GM19468 (cell line): ENCODE data around the gene GADD45A.
"Not testable (repeated sequence)": the region's sequence is repeated elsewhere in the genome, so short reads cannot be mapped to it uniquely, and the experiment has no call there.

Source experiments
- ATAC-seq: cut with Tn5 transposase; IDR thresholded peaks from one replicate; pipeline ENCODE4 v1.9.1; 2021; ENCODE audit warnings: mild to moderate bottlenecking, moderate library complexity, moderate number of reproducible peaks; ENCODE audit not compliant: unreplicated experiment; ENCODE audit errors: extremely low read depth

GADD45A gene, protein sequence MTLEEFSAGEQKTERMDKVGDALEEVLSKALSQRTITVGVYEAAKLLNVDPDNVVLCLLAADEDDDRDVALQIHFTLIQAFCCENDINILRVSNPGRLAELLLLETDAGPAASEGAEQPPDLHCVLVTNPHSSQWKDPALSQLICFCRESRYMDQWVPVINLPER

DNA sequence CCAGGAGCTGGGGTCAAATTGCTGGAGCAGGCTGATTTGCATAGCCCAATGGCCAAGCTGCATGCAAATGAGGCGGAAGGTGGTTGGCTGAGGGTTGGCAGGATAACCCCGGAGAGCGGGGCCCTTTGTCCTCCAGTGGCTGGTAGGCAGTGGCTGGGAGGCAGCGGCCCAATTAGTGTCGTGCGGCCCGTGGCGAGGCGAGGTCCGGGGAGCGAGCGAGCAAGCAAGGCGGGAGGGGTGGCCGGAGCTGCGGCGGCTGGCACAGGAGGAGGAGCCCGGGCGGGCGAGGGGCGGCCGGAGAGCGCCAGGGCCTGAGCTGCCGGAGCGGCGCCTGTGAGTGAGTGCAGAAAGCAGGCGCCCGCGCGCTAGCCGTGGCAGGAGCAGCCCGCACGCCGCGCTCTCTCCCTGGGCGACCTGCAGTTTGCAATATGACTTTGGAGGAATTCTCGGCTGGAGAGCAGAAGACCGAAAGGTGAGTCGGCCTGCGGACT is at the start of gene GADD45A:
GADD45A (plus strand) TSS at position 135 of the 491 bp plus-strand sequence; CDS start at position 429, 294 bp downstream.
- ATAC-seq = peak; percentile 93

DNA sequence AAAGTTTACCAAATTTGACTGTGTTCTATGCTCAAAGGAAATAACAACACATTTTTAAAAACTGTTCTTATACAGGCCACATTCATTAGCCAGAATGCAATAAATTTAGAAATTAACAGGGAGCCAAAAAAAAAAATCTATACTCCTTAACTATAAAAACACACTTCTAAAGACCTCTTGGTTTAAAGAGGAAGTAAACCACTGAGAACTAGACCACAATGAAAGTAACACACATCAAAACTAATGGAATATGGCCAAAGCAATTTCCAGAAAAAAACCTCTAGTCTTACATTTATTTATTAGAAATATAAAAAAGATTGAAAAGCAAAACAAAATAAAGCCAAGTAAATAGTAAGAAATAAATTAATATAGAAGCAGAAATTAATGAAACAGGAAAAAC is 48.9 kb upstream of the GADD45A start:
- ATAC-seq = no peak

DNA sequence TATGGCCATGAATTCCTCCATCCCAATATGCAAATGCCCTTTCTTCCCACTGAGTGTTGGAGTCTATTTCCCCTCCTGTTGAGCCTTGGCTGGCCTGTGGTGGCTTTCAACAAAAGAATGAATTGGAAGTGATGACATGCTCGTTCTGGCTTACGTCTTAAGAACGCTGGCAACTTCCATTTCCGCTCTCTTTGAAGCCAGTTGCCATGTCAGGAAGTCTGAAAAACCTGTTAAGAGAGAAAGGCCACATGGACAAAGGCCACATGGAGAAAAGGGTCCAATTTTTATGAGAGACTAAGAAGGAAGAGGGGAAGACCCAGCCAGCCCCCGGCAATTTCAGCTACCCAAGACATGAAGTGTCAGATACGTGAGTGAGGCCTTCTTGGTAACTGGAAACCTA is 45.6 kb upstream of the GADD45A start:
- ATAC-seq = no peak

DNA sequence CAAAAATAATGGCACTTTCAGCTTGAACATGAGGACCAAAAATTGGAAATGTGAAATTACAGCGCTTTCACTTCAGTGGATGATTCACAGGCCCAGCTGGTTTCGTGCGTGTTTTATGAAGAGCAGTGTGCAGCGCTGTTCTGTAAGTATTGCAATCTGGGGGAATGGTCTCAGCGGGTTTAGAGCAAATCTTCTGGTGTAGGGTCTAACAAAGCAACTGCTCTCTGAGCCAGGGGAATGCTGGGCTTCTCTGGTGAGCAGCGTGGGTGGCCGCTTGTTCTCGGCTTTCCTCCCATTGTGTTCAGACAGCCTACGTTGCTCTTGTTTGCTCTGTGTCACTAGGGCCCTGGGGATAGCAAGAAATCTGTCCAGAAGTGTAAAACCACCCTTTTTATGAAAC is 42.4 kb upstream of the GADD45A start:
- no peak for ATAC-seq

DNA sequence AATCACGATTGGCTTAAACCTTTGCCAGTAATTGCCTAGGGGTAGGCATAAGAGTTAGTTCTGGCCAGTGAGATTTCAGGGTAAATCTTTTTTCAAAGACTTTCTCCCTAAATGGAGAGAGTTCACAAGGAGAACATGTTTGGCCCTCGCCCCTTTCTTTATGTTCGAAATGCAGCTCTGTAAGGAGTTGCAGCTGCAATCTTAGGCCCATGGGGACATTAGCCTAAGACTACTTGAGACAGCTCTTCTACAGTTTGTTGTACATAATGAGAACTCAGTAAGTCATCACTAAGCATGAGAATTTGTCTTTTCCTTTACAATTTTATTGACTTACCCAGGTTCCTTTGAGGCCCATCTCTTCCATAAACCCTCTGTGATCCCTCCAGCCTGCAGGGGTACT is 40.4 kb upstream of the GADD45A start:
- ATAC-seq = no peak

DNA sequence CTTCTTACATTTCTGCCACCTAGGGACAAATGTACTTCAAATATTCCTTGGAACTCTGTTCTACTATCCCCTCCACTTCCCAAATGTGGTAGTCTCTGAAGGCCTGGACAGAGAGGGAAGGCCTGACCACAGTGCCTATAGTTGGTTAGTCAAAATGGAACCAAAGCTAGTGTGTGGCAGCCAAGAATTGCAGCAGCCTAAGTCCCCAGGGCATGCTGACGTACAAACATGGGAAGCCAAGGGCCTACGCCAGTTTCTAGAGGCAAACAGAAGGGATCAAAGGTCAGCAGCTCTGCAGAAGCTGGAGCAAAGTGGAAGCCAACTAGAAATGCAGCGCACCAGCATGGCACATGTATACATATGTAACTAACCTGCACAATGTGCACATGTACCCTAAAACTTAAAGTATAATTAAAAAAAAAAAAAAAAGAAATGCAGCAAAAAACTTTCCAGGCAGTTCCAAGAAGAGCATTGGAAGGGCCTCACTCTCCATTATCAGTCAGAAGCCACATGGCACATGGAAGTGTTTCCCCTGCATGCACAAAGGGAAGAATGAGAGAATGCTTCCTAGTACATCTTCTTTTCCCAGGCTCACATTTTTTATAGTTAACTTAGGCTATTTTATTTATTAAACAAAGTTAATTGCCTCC is 39.4 kb upstream of the GADD45A start:
- no peak for ATAC-seq

DNA sequence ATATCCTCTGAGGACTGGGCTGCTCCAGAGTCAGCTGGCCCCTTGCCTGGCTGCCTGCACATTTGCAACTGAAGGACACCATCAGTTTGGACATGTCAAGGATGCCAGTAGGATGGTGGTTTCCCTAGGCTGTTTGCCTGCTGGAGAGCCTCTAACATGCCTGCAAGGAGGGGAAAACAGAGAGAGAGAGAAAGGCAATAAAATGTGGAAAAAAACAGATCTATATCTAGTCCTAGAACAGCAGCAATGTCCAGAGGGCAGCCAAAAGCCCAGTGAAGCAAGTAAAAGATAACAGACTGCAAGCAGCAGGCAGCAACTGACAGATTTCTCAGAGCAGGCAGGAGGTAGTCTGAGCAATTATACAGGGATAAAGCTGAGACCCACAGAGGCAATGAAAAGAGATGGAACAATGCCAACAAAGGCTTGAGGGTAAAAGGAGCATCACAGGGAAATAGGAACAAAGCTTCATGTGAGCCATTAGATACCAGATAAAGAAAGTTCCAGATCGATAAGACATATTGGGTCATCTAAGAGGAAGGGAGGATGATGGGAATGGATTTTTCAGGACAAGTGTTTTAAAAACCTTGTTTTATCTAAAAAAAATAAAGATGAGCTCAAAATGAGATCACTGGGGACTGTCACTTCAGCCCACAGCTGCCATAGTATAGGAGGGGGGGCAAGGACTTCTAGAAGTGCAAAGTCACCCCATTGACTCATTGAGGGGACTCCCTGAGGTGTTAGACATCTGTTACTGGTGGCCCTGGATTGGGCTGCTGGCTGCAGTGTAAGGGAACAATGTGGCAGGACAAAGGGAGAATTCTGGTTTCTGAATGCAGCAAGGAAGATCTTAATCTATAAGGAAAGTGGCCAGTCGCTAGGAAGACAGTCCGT is 38.6 kb upstream of the GADD45A start:
- no peak for ATAC-seq

DNA sequence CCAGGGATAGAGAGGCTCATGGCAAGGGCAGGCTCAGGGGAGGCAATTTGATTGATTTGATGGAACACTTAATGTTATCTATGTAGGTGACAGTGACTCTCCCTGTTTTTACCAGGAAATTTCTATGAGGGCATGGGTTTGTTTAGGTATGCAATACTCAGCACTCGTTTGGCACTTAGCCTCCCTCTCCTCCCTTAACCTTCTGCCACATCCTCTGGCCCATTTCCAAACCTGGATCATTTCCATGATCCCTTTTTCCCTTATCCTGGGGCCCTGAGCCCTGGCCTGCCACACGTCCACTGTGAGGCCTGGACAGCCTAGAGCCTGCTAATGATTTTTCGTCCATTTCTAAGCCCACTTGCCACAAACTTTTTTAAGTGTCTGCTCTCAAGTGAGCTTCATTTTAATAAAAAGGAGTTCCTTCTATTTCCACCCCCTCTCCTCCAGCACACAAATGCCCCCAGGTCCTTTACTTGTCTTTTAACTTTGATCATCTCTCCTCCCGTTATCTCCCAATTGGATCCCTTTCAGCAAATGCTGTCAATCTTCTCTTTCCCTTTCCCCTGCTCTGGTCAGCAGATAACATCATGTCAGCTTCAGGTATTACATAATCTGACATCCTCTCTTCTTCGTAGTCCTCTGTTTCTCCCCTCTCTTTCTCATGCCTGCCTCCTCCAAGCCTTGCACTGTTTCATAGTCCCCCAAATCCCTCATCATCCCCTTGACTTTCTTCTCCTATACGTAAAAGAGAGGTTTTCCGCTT is 37.8 kb upstream of the GADD45A start:
- no peak for ATAC-seq

DNA sequence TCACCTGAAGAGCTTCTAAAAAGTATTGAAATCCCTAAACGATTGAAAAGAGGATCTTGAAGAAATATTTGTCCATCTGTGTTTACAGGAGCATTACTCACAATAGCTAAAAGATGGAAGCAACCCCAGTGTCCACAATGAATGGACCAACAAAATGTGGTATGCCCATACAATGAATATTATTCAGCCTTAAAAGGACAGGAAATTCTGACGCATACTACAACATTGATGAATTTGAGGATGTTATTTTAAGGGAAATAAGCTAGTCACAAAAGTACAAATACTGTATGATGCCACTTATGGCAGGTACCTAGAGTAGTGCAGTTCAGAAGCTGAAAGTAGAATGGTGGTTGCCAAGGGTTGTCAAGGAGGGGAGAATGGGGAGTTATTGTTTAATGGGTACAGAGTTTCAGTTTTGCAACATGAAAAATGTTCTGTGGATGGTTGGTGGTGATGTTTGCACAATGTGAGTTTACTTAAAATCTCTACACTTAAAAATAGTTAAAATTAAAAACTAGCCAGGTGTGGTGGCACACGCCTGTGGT is 37.1 kb upstream of the GADD45A start:
- ATAC-seq = no peak

DNA sequence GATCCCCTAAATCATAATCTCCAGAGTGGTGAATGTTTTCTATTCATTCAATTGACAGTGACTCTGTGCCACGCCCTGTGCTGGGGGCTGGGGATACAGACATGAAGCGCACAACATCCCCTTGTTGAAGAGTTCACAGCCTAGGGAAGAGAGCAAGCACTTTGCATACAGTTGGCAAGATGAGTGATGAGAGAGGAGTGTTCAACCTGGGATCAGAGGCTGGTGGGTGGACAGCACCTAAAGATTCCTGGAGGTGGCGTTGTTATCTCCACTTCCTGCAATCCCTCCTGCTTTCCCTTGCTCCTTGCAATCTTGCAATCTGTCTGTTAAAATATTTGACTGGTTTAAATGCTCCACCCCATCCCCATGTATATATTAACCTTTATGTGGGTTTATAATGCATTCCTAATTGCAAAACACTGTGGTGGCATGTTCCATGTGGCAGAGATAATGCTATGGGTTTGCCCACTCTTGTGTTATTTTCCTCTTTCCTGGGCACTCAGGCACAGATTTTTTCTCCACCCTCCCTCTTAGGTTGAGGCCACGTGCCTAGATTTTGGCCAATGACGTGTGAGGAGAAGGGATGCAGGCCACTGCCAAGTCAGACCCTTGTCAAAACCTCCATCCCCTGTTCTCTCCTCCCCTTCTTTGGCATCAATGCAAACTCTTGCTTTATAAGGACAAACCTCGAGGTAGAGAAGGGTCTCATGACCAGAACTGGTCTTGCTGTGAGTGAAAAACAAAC is 36.2 kb upstream of the GADD45A start:
- ATAC-seq = no peak

DNA sequence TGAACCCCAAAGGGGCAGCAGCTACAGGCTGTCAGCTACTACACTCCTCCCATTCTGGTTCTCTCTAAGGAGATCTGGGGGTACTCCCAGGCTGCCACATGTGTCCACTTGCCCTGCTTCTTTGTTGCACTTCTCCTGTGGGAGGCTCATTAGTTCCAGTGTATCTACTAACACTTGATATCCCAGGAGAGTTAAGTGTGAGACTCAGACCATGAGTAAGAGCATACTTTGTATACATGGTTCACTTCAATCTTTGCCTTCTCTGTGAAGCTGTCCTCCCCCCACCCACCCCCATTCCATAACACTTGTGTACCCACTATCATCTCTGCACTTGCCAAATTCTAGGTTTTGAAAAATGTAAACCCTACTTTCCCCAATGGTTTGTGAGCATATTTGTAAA is 34.9 kb upstream of the GADD45A start:
- no peak for ATAC-seq

DNA sequence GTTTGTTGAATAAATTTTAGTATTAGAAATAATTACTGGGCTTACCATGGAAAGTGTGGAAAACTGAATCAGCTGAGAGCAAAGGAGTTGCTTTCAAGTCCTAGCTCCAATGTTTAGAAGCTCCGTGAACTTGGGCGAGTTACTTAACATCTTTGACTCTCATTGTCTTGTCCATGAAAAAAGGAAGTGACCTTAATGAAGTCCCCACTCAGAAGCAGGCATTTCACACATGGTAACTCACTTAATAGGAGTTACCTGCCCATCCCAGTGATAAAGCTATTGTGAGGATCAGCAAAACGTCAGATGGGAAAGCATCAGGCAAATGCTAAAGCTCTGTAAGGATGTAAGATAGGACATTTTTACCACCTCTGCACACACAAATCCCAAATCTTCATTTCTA is 34.0 kb upstream of the GADD45A start:
- ATAC-seq = no peak

DNA sequence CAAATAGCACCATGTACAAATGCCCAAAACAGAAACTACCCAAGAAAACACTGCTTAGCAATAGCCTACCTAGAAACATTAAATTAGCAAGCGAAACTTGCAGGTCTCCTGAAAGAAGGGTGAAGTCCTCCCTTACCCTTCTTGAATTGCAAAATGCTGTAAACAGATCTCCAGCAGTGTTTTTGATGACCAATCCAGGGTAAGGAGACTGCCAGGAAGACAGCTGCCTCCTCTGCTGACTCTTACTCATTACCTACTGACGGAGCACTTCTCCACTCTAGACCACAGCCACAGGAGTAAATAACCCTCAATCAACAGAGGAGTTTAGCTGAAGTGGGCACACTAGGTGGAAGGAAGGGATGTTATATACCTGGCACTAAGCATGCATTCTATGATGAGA is 32.2 kb upstream of the GADD45A start:
- no peak for ATAC-seq

DNA sequence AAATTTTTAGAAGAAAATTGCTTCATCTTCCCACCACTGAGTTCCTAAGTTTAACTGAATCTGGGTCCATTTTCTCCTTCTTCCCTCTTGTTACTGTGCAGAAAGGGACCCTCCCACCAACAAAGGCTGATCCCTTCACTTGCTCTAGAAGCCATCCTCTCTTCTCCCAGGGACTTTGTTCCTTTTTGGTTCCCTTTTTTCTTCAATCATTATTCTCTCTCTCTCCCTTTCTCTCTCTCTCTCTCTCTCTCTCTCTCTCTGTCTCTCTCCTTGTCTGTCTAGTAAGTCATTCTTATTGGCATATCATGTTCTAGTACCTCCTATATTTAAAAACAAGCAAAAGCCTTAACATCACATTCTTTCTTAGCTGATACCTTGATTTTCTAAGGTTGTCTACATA is 31.7 kb upstream of the GADD45A start:
- ATAC-seq = no peak

DNA sequence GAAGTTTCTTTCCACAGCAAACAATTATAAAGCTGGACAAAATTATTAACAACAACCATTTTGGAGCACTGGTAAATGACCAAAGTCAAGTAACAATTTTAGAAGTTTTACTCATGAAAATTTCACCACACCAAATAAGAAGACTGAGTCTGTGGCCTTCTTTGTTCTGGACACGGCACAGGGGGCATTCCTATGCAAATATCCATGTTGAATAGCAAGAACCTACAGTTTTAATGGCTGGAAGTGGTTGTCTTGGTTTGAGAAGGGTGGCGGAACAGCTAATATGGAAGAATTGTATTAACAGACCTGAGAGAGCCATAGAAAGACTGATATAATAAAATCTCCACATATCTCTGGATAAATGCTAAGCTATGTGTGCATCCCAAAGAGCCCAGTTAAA is 29.4 kb upstream of the GADD45A start:
- ATAC-seq = no peak

DNA sequence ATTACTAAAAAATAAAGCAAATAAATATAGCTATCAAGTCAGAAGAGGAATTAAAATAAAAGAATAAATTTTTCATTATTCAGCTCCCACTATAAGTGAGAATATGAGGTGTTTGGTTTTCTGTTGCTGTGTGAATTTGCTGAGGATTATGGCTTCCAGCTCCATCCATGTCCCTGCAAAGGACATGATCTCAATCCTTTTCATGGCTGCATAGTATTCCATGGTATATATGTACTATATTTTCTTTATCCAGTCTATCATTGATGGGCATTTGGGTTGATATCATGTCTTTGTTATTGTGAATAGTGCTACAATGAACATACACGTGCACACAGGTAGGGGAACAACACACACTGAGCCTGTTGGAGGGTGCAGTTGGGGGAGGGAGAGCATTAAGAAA is 27.8 kb upstream of the GADD45A start:
- ATAC-seq = not testable (repeated sequence)

DNA sequence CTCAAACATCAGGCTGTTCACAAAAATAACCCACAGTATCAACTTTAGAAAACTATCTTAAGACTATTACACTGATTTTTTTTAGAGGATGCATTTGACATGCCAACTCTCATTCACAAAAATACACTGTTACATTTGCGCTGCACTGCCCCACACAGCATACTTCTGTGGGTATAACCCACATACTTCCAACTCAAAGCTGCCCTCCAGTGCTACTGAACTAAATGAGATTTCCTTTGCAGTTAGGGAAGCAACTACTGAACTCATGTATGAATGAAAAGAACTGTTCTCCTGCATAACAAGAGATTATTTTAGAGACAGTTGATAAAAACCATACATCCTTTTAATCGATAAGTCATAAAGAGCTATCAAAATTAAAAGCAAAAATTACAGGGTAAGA is 25.8 kb upstream of the GADD45A start:
- no peak for ATAC-seq

DNA sequence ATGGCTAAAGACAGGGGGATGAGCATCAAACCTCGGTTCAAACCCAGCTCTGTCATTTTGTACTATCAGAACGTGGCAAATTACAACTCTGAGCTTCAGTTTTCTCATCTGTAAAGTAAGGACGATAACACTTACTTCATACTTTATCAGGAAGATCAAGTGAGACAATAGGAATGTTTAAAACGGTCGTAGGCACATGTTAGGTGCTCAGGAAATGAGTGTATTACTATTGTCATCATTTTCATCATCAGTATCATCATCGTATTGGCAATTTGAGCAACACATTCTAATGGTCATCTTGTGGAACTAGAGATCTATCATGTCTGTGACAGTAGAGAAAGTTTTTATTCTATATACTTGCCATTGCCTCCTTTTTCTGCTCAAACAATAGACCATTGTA is 22.1 kb upstream of the GADD45A start:
- no peak for ATAC-seq

DNA sequence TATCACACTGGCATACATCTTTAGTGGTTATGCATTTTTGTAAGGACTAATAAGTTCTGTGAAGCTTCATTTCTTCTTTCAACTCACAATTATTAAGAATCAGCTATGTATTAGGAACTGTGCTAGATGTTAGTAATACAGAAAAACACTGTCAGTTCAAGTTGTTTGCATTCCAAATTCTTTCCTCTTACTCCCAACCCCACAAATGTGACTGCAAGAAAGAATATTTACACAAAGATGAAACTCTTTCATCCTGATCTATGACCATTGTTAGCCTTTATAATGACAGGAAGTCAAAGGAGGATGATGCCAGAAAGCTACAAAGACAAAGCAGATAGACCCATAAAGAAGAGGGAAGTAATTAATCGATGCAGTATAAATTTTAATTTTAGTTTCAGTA is 21.0 kb upstream of the GADD45A start:
- ATAC-seq = no peak
